Measurements from ENCODE around the gene LARP1. TPM values are rescaled to one million over a fixed set of nuclear protein-coding genes. Genes with fewer than 3 reads are reported as not detected.
"Not testable (repeated sequence)": the region's sequence is repeated elsewhere in the genome, so short reads cannot be mapped to it uniquely, and the experiment has no call there.

LARP1 gene
- total RNA-seq, 1 experiment from 2014 or later = 290 TPM

DNA sequence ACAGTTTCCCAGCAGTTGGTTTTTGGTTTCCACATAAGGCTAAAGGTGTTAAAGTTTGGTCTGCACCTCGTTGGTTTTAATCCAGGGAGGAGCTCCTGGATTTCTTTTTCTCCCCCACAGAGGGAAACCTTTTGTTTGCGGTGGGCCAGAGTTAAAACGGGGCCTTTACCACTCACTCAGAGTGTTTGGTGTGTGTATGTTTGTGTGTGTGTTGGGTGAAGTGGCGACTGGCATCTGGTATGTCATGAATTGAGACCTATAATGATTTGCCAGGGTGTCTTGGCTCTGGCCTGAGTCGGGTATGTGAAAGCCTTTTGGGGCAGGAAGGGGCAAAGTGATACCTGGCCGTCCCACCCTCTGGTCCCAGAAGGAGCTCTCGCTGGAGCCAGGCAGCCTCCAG lies 64.4 kb downstream of the LARP1 start:
- H3K4me1 ChIP-seq (replicated peaks; ENCODE audit: insufficient read depth) = no peaks in the 10 kb centered on the region
- CTCF ChIA-PET = no interaction called here
- H2AFZ ChIP-seq = no peak overlapping the region
- no peaks in the 10 kb centered on the region for H3K9me2 ChIP-seq (ENCODE audit: insufficient read depth)
- BruUV-seq (replicated peaks) = no TSS peak
- DNase-seq = no peak
- H4K20me1 ChIP-seq (ENCODE audit: insufficient read depth) = 0 out of 2 replicates have a peak, but pooled peaks cover 4% of the 10 kb centered on the region
- no peak overlapping the region for H3K4me3 ChIP-seq
- no peak overlapping the region for H3K4me2 ChIP-seq
- intact Hi-C loops (cut with micrococcal nuclease; ENCODE audit: unreplicated experiment) = loop anchor here (10.0 kb wide), 1 partner anchor 845 kb away; no protein-coding TSS in a partner anchor
- H3K79me2 ChIP-seq (ENCODE audit: low read depth) = no peaks in the 10 kb centered on the region
- peaks cover 16% of the 10 kb centered on the region; the same call in 1 of the 2 replicates for H3K36me3 ChIP-seq (ENCODE audit: low read depth)
- no peaks in the 10 kb centered on the region for H3K9me3 ChIP-seq (ENCODE audit: insufficient read depth, low read depth)
- TF ChIP-seq CTCF (conservative IDR thresholded peaks at IDR 0.05) (no peak), EZH2 (IDR thresholded peaks at IDR 0.05; ENCODE audit: low read depth) (no peak)
- POLR2A ChIA-PET (ENCODE audit: unreplicated experiment) = no interaction called here
- peaks cover 36% of the 10 kb centered on the region; the same call in 1 of the 2 replicates for H3F3A ChIP-seq (ENCODE audit: insufficient read depth, low read depth)
- no peaks in the 10 kb centered on the region for H3K27me3 ChIP-seq (ENCODE audit: insufficient read depth, low read depth)
- no peak overlapping the region for H3K27ac ChIP-seq

GRCh38 chr5:154820383-154820782 lies 65.2 kb downstream of the LARP1 start:
- no peaks in the 10 kb centered on the region for H3K9me2 ChIP-seq (ENCODE audit: insufficient read depth)
- no peak for DNase-seq
- no peak overlapping the region for H3K4me3 ChIP-seq
- no peak for TF ChIP-seq EZH2 (IDR thresholded peaks at IDR 0.05; ENCODE audit: low read depth)
- TF ChIP-seq CTCF (conservative IDR thresholded peaks at IDR 0.05) = no peak
- no peak overlapping the region for H3K4me2 ChIP-seq
- H4K20me1 ChIP-seq (ENCODE audit: insufficient read depth) = 0 out of 2 replicates have a peak, but pooled peaks cover 4% of the 10 kb centered on the region
- no peaks in the 10 kb centered on the region for H3K9me3 ChIP-seq (ENCODE audit: insufficient read depth, low read depth)
- H3K27me3 ChIP-seq (ENCODE audit: insufficient read depth, low read depth) = no peaks in the 10 kb centered on the region
- no TSS peak for BruUV-seq (replicated peaks)
- no peaks in the 10 kb centered on the region for H3K4me1 ChIP-seq (replicated peaks; ENCODE audit: insufficient read depth)
- H3F3A ChIP-seq (ENCODE audit: insufficient read depth, low read depth) = peaks cover 33% of the 10 kb centered on the region; the same call in 1 of the 2 replicates
- intact Hi-C loops (cut with micrococcal nuclease; ENCODE audit: unreplicated experiment) = no loop called here
- H3K36me3 ChIP-seq (ENCODE audit: low read depth) = peaks cover 12% of the 10 kb centered on the region; the same call in 1 of the 2 replicates
- H3K27ac ChIP-seq = no peak overlapping the region
- no peaks in the 10 kb centered on the region for H3K79me2 ChIP-seq (ENCODE audit: low read depth)
- H2AFZ ChIP-seq = no peak overlapping the region
- ChIA-PET CTCF (no interaction called here), POLR2A (ENCODE audit: unreplicated experiment) (no interaction called here)

GRCh38 chr5:154822896-154823295 lies 67.7 kb downstream of the LARP1 start:
- CTCF ChIA-PET; H3K4me2 ChIP-seq; BruUV-seq (replicated peaks); DNase-seq; H4K20me1 ChIP-seq (ENCODE audit: insufficient read depth); H3K27ac ChIP-seq; H3K9me3 ChIP-seq (ENCODE audit: insufficient read depth, low read depth); H2AFZ ChIP-seq; H3K36me3 ChIP-seq (ENCODE audit: low read depth); POLR2A ChIA-PET (ENCODE audit: unreplicated experiment); H3K4me3 ChIP-seq; H3K27me3 ChIP-seq (ENCODE audit: insufficient read depth, low read depth); H3K79me2 ChIP-seq (ENCODE audit: low read depth); H3K9me2 ChIP-seq (ENCODE audit: insufficient read depth); intact Hi-C loops (cut with micrococcal nuclease; ENCODE audit: unreplicated experiment): not testable (repeated sequence)
- Histone ChIP-seq H3F3A (ENCODE audit: insufficient read depth, low read depth) (peaks cover 41% of the 10 kb centered on the region; the same call in 1 of the 2 replicates), H3K4me1 (replicated peaks; ENCODE audit: insufficient read depth) (peaks cover 13% of the 10 kb centered on the region)

- H3K36me3 ChIP-seq (ENCODE audit: low read depth) = no peaks in the 10 kb centered on the region
- ChIA-PET POLR2A (ENCODE audit: unreplicated experiment) (no interaction called here), CTCF (no interaction called here)
- no peaks in the 10 kb centered on the region for H3K9me3 ChIP-seq (ENCODE audit: insufficient read depth, low read depth)
- H3K4me2 ChIP-seq = no peak overlapping the region
- BruUV-seq (replicated peaks) = no TSS peak
- 0 out of 2 replicates have a peak, but pooled peaks cover 2% of the 10 kb centered on the region for H4K20me1 ChIP-seq (ENCODE audit: insufficient read depth)
- TF ChIP-seq EZH2 (IDR thresholded peaks at IDR 0.05; ENCODE audit: low read depth) (no peak), CTCF (conservative IDR thresholded peaks at IDR 0.05) (no peak)
- peaks cover 41% of the 10 kb centered on the region for H3F3A ChIP-seq (ENCODE audit: insufficient read depth, low read depth)
- intact Hi-C loops (cut with micrococcal nuclease; ENCODE audit: unreplicated experiment) = no loop called here
- no peak overlapping the region for H2AFZ ChIP-seq
- no peaks in the 10 kb centered on the region for H3K27me3 ChIP-seq (ENCODE audit: insufficient read depth, low read depth)
- no peak overlapping the region for H3K4me3 ChIP-seq
- no peaks in the 10 kb centered on the region for H3K9me2 ChIP-seq (ENCODE audit: insufficient read depth)
- no peak for DNase-seq
- H3K27ac ChIP-seq = no peak overlapping the region
- H3K4me1 ChIP-seq (replicated peaks; ENCODE audit: insufficient read depth) = peaks cover 20% of the 10 kb centered on the region
- H3K79me2 ChIP-seq (ENCODE audit: low read depth) = no peaks in the 10 kb centered on the region
Observed at GRCh38 chr5:154823605-154824004, 68.4 kb downstream of the LARP1 start.
